ENCODE data around the gene CSMD2. TPM values are rescaled to one million over a fixed set of nuclear protein-coding genes. Genes with fewer than 3 reads are reported as not detected.

CSMD2 gene
- total RNA-seq, 2 experiments from 2014 or later = not detected

DNA sequence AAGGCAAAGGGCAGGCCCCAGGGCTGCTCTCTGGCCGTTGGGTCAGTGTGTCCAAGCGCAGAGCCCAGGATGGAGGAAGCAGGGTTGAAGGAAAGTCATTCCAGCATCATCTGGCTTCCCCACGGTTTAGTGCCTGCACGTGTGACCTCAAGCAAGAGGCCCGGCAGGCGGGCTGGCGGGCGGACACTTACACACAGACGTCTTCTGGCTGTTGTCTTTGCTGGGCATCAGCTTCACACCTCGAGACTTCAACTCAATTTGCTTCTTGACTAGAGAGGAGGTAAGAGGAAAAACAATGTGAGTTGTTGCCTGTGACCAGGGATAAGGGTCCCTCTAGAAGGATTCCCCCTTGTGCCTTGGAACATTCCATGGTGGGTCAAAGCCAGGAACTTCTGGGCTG, 339.5 kb downstream of the CSMD2 start:
- intact Hi-C loops (cut with micrococcal nuclease) = no loop called here
- Mint-ChIP-seq H3K27ac (no peak overlapping the region), H3K4me3 (no peak overlapping the region), H3K27me3 (peaks cover 24% of the 10 kb centered on the region), H3K9me3 (no peaks in the 10 kb centered on the region), H3K4me1 (ENCODE audit: low read depth) (no peaks in the 10 kb centered on the region), H3K36me3 (no peaks in the 10 kb centered on the region)
- ChIA-PET CTCF (no interaction called here), POLR2A (no interaction called here)
- DNase-seq = no peak

DNA sequence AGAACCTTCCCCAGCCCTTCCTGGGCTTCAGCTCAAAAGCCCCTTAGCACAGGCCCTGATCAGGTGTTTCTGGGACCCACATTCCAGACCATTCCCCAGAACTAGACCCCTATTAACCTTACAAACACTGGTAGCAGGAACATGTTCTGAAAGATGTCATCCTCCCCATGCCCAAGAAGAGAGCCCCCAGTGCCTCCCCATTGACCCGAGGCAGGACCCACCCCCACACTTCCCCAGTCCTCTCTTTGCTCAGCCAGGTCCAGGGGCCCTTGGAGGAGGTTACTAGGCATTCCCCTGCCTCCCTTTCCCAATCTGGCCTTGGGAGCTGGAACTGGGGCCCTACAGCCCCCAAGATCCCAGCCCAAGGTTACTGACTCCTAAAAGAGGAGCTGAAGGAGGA, 340.1 kb downstream of the CSMD2 start:
- H3K36me3 Mint-ChIP-seq = no peaks in the 10 kb centered on the region
- no peak overlapping the region for H3K4me3 Mint-ChIP-seq
- no peak overlapping the region for H3K27ac Mint-ChIP-seq
- CTCF ChIA-PET = no interaction called here
- H3K4me1 Mint-ChIP-seq (ENCODE audit: low read depth) = no peaks in the 10 kb centered on the region
- no peaks in the 10 kb centered on the region for H3K9me3 Mint-ChIP-seq
- peaks cover 24% of the 10 kb centered on the region for H3K27me3 Mint-ChIP-seq
- DNase-seq = no peak
- POLR2A ChIA-PET = no interaction called here
- intact Hi-C loops (cut with micrococcal nuclease) = no loop called here

DNA sequence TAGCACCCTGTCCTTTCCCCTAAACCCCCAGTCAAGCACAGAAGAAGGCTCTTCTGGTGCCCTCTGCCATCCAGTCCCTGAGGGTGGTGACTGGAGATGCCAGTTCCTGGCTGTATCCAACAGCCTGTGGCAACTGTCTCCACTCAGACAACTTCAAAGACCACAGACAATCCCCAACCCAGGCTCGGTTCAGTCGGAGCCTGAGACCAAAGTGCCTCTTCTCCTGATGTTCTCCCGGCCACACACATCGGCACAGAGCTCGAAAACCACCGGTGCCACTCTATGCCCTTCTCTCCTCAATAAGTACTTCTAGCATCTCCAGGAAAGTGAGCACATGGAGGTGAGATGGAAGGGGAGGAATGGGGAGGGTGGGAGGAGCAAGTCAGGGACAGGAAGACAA, 340.7 kb downstream of the CSMD2 start:
- DNase-seq = no peak
- POLR2A ChIA-PET = no interaction called here
- Mint-ChIP-seq H3K4me1 (ENCODE audit: low read depth) (no peaks in the 10 kb centered on the region), H3K27me3 (peaks cover 24% of the 10 kb centered on the region), H3K9me3 (no peaks in the 10 kb centered on the region), H3K36me3 (no peaks in the 10 kb centered on the region), H3K4me3 (no peak overlapping the region), H3K27ac (no peak overlapping the region)
- intact Hi-C loops (cut with micrococcal nuclease) = no loop called here
- CTCF ChIA-PET = no interaction called here

DNA sequence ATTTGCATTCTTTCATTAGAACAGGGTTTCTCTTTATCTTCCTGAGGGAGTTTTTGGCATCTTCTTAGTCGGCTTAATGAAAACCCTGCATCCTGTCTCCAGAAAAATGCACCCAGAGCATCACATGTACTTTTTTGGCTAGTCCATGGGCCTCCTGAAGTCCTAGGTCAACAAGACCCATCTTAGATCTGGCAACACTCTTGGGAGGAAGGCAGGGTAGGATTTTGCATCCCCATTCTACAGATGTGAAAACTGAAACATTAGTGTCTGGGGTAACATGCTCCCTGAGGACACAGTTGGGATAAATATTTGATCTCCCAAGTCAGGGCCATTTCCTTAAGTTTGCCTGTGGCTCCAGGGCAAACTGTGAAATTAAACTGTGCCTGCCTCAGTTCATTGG, 341.2 kb downstream of the CSMD2 start:
- Mint-ChIP-seq H3K27me3 (peaks cover 21% of the 10 kb centered on the region), H3K36me3 (no peaks in the 10 kb centered on the region), H3K9me3 (no peaks in the 10 kb centered on the region), H3K4me1 (ENCODE audit: low read depth) (no peaks in the 10 kb centered on the region), H3K4me3 (no peak overlapping the region), H3K27ac (no peak overlapping the region)
- intact Hi-C loops (cut with micrococcal nuclease) = no loop called here
- ChIA-PET POLR2A (no interaction called here), CTCF (no interaction called here)
- DNase-seq = no peak

DNA sequence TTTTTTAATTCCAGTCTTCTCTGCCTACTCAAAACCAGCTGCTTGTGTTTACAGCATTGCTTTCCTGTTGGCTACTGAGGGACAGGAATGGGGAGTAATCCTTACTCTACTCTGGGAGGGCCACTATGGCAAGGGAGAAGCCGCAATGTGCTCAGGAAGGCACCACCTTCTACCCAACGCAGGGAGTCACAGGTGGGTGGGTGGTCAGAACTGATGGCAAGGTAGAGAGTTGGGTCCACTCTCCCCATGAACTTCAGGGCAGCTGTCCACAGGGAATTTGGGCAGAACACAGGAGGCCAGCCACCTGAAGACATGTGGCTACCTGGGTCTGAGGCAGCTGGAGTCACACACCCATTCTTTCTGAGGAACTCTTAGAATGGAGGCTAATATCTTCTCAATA, 341.6 kb downstream of the CSMD2 start:
- no peak overlapping the region for H3K27ac Mint-ChIP-seq

DNA sequence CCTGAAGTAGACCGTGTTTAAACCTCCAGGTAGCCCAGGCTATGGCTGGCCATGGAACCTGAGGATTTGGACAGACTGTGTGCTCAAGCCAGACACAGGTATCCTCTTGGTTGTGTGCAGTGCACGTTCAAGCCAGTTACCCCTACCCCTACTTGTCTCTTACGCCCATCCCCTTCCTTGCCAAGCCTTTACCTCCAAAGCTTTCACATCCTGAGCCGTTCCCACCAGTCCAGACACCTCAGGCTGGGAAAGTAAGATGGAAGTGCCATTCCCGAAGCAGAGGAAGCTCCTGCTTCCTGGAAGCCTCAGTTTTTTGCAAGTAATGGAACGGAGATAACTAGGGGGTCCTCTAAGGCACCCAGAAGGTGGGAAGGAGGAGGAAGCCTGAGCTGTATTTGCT, 342.6 kb downstream of the CSMD2 start:
- Mint-ChIP-seq H3K27ac (no peak overlapping the region), H3K9me3 (no peaks in the 10 kb centered on the region), H3K36me3 (no peaks in the 10 kb centered on the region), H3K4me3 (no peak overlapping the region), H3K4me1 (ENCODE audit: low read depth) (no peaks in the 10 kb centered on the region), H3K27me3 (peaks cover 15% of the 10 kb centered on the region)
- DNase-seq = no peak
- CTCF ChIA-PET = no interaction called here
- intact Hi-C loops (cut with micrococcal nuclease) = no loop called here
- POLR2A ChIA-PET = no interaction called here

More for the DNA sequence above, 341.6 kb downstream of the CSMD2 start:
- H3K4me1 Mint-ChIP-seq (ENCODE audit: low read depth) = no peaks in the 10 kb centered on the region
- ChIA-PET CTCF (no interaction called here), POLR2A (no interaction called here)
- DNase-seq = no peak
- no peaks in the 10 kb centered on the region for H3K9me3 Mint-ChIP-seq
- intact Hi-C loops (cut with micrococcal nuclease) = no loop called here
- H3K27me3 Mint-ChIP-seq = peaks cover 19% of the 10 kb centered on the region
- no peaks in the 10 kb centered on the region for H3K36me3 Mint-ChIP-seq
- no peak overlapping the region for H3K4me3 Mint-ChIP-seq

DNA sequence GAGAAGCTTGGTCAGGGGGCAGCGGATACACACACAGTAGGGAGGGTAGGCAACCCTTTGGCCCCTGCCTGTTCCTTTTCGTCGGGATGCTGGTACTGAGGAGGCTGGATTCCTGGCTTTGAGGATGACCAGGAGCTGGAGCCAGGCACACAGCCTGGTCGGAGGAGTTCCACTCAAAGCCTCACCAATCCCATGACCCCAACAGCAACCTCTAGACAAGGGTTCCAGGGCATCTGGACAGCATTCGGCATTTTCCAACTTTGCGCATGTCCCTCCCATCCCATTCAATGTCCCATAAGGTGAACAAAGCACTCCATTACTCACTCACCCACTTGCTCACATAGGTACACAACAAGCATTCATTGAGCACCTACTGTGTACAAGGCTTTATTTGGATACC, 343.7 kb downstream of the CSMD2 start:
- peaks cover 11% of the 10 kb centered on the region for H3K27me3 Mint-ChIP-seq
- DNase-seq = no peak
- POLR2A ChIA-PET = no interaction called here
- no peaks in the 10 kb centered on the region for H3K9me3 Mint-ChIP-seq
- CTCF ChIA-PET = no interaction called here
- no peak overlapping the region for H3K27ac Mint-ChIP-seq
- no peaks in the 10 kb centered on the region for H3K36me3 Mint-ChIP-seq
- H3K4me1 Mint-ChIP-seq (ENCODE audit: low read depth) = no peaks in the 10 kb centered on the region
- intact Hi-C loops (cut with micrococcal nuclease) = no loop called here
- H3K4me3 Mint-ChIP-seq = no peak overlapping the region

DNA sequence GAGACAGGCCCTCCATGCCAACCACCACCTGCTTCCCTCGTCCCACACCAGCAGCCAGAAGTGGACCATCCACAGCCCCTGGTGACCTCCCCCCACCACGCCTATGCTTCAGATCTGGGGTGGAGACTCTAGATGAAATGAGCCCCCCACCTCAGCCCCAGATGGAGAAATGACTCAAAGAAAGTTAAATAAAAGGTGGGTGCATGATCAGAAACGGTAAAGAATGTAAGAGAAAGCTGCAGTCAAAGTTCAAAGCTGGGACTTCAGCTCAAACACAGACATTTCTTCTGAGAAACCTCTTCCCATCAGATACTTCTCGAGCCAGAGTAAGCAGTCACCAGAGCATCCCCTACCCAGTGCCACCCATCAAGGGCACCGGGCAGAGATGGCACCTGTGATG, 344.2 kb downstream of the CSMD2 start:
- Mint-ChIP-seq H3K36me3 (no peaks in the 10 kb centered on the region), H3K27me3 (peaks cover 10% of the 10 kb centered on the region), H3K27ac (no peak overlapping the region), H3K4me1 (ENCODE audit: low read depth) (no peaks in the 10 kb centered on the region), H3K9me3 (no peaks in the 10 kb centered on the region), H3K4me3 (no peak overlapping the region)
- intact Hi-C loops (cut with micrococcal nuclease) = no loop called here
- ChIA-PET CTCF (no interaction called here), POLR2A (interaction anchor here (0.6 kb wide), 1 partner anchor 167 kb away, joined by 4 read pairs; no protein-coding TSS in a partner anchor)
- no peak for DNase-seq

DNA sequence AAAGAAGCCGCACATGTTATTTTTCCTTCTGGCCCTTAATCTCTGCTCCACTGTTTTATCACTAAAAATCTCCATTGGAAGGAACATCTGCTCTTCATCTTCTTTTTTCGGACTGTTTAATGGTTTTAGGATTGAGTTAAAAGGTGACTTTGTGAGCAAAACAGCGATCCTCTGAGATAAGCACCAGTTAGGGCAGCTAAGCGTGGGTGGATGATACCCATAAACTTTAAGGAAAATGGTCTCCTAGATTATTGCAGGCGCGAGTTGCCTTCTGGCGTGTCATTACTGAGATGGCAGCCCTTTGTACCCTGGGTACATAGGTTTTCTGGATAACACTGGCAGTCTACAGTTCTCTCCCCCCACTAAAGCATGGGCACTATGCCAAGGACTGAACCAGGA, 345.1 kb downstream of the CSMD2 start:
- Mint-ChIP-seq H3K4me3 (no peak overlapping the region), H3K4me1 (ENCODE audit: low read depth) (no peaks in the 10 kb centered on the region), H3K27me3 (peaks cover 10% of the 10 kb centered on the region), H3K9me3 (no peaks in the 10 kb centered on the region), H3K27ac (no peak overlapping the region), H3K36me3 (no peaks in the 10 kb centered on the region)
- intact Hi-C loops (cut with micrococcal nuclease) = no loop called here
- no peak for DNase-seq
- ChIA-PET POLR2A (no interaction called here), CTCF (no interaction called here)

DNA sequence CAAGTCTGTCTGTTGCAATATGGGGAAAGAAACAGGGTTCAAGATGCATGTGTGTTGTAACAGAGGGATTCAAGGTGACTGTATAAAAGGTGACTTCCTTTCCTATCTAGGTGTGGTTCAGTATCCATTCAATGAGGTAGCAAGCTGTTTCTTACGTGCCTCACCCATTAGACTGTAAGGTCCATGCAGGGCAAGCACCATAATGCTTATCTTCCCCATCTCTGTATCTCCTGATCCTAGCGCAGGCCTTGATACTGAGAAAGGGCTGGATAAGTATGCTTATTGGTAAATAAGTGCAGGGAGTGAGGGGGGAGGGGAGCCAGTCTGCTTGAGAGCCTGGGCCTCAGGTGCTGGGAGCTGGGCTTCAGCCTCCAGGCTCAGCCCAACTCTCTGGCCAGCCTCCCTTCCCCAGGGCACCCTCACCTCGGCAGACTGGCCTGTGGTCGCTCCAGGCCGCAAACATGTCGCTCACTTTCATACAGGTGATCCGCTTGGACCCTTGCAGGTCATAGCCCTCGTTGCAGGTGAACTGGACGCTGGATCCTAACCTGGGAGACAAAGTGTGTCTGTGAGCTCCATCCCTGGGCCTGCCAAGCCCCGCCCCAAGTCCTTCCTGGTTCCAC, 345.6 kb downstream of the CSMD2 start:
- intact Hi-C loops (cut with micrococcal nuclease) = no loop called here
- no peaks in the 10 kb centered on the region for H3K36me3 Mint-ChIP-seq
- POLR2A ChIA-PET = no interaction called here
- H3K4me3 Mint-ChIP-seq = no peak overlapping the region
- H3K9me3 Mint-ChIP-seq = no peaks in the 10 kb centered on the region
- CTCF ChIA-PET = no interaction called here
- peaks cover 13% of the 10 kb centered on the region for H3K27me3 Mint-ChIP-seq
- DNase-seq = no peak
- H3K4me1 Mint-ChIP-seq (ENCODE audit: low read depth) = no peaks in the 10 kb centered on the region
- no peak overlapping the region for H3K27ac Mint-ChIP-seq

DNA sequence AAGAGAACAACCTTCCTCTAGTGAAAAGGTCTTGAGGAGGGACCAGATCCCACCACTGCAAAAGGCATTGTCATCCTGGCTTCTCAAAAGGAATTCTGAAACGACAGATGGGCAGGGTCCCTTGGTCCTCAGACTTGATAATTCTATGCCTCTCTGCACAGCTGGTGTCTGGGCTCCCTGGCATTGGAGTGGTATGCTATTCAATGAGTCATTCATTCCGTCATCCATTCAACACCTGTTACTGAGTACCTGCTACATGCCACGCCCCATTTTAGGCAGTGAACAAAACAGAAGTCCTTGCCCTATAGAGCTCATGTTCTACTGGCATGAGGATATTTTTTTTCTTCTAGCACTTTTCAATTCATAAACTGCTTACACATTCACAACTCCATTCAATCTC, 347.0 kb downstream of the CSMD2 start:
- no peaks in the 10 kb centered on the region for H3K4me1 Mint-ChIP-seq (ENCODE audit: low read depth)
- H3K27ac Mint-ChIP-seq = no peak overlapping the region
- intact Hi-C loops (cut with micrococcal nuclease) = no loop called here
- H3K36me3 Mint-ChIP-seq = no peaks in the 10 kb centered on the region
- no peaks in the 10 kb centered on the region for H3K9me3 Mint-ChIP-seq
- DNase-seq = no peak
- H3K27me3 Mint-ChIP-seq = peaks cover 11% of the 10 kb centered on the region
- CTCF ChIA-PET = no interaction called here
- POLR2A ChIA-PET = no interaction called here
- H3K4me3 Mint-ChIP-seq = no peak overlapping the region

DNA sequence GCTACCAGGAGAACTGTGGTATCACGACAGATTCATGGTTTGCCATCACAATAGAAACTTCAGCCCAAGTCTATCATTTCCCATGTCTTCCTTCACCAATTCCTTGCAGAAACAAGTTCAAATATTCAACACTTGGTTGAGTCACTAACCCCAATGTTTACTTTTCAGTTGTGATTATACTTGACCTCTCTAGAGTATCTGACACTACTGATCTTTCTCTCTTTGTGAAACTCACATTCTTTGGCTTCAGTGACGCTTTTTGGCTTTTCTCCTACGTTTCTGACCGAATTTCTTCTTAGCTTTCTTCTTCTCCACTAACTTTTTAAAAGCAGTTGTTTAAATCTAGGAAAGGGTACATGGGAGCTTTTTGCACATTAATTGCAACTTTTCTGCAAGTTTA, 350.0 kb downstream of the CSMD2 start:
- ChIA-PET CTCF (no interaction called here), POLR2A (no interaction called here)
- no peaks in the 10 kb centered on the region for H3K4me1 Mint-ChIP-seq (ENCODE audit: low read depth)

DNA sequence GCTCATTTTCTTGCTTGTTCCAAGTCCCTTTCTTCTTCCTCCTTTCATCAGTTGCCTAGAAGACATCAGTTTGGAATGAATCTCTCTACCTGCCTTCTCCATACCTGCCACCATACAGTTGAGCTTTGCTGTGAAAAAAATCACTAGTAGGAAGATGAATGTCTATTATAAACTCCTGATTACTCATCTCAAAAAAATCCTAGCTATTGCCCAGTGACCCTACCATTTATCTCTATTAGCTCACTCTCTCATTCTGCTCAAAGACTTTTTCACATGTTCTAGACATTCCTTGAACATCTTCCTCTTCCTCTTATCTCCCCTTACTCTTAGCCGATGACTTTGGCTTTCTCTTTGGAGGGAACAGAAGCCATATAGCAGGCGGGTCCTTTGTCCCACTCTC, 350.9 kb downstream of the CSMD2 start:
- Mint-ChIP-seq H3K9me3 (no peaks in the 10 kb centered on the region), H3K4me3 (no peak overlapping the region), H3K36me3 (no peaks in the 10 kb centered on the region), H3K27ac (no peak overlapping the region), H3K4me1 (ENCODE audit: low read depth) (no peaks in the 10 kb centered on the region), H3K27me3 (peaks cover 6% of the 10 kb centered on the region)
- intact Hi-C loops (cut with micrococcal nuclease) = no loop called here
- ChIA-PET POLR2A (no interaction called here), CTCF (no interaction called here)
- no peak for DNase-seq

More for the DNA sequence above, 350.0 kb downstream of the CSMD2 start:
- Mint-ChIP-seq H3K27me3 (peaks cover 6% of the 10 kb centered on the region), H3K4me3 (no peak overlapping the region), H3K27ac (no peak overlapping the region), H3K9me3 (no peaks in the 10 kb centered on the region), H3K36me3 (no peaks in the 10 kb centered on the region)
- intact Hi-C loops (cut with micrococcal nuclease) = no loop called here
- no peak for DNase-seq

DNA sequence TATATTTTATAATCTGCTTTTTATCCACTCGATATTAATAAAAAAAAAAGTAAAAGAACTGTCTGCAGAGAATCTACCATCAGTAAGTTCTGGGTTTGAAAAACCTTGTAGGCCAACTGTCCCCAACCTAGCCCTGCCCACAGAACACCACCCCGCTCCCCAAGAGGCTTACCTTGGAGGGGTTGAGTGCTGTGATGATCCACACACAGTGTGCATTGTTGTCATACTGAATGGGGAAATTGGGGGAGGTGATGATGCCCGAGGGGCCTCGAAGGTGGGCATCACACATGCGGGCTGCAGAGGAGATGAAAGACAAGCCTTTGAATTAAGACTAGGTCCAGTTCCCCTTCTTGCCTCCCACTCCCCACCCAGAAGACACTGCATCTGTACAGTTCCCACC, 354.5 kb downstream of the CSMD2 start:
- no peak overlapping the region for H3K27ac Mint-ChIP-seq
- ChIA-PET CTCF (no interaction called here), POLR2A (no interaction called here)
- H3K36me3 Mint-ChIP-seq = peaks cover 2% of the 10 kb centered on the region
- intact Hi-C loops (cut with micrococcal nuclease) = no loop called here
- H3K27me3 Mint-ChIP-seq = peaks cover 6% of the 10 kb centered on the region
- no peaks in the 10 kb centered on the region for H3K4me1 Mint-ChIP-seq (ENCODE audit: low read depth)
- DNase-seq = no peak
- H3K9me3 Mint-ChIP-seq = peaks cover 21% of the 10 kb centered on the region
- H3K4me3 Mint-ChIP-seq = no peak overlapping the region

Measured in activated CD4-positive, alpha-beta memory T cell treated with anti-CD3 and anti-CD28 coated beads for 36 hours (primary cell).